ENCODE measurements around the gene H1-8.
"Not testable (repeated sequence)": the region's sequence is repeated elsewhere in the genome, so short reads cannot be mapped to it uniquely, and the experiment has no call there.

H1-8 gene

GRCh38 chr3:129512595-129512994 is 30.4 kb upstream of the H1-8 start:
- DNase-seq (ENCODE audit: low read depth), result no peak
- no peak for TF ChIP-seq CTCF (conservative IDR thresholded peaks at IDR 0.05; ENCODE audit: control insufficient read depth, insufficient read depth, low read depth, low read length)
- no peak overlapping the region for H3K4me3 ChIP-seq (ENCODE audit: control insufficient read depth, low read depth, low read length)

GRCh38 chr3:129513705-129514104 is 29.3 kb upstream of the H1-8 start:
- no peak for TF ChIP-seq CTCF (conservative IDR thresholded peaks at IDR 0.05; ENCODE audit: control insufficient read depth, insufficient read depth, low read depth, low read length)
- no peak for DNase-seq (ENCODE audit: low read depth)
- no peak overlapping the region for H3K4me3 ChIP-seq (ENCODE audit: control insufficient read depth, low read depth, low read length)

GRCh38 chr3:129514110-129514509 is 28.9 kb upstream of the H1-8 start:
- no peak overlapping the region for H3K4me3 ChIP-seq (ENCODE audit: control insufficient read depth, low read depth, low read length)
- no peak for DNase-seq (ENCODE audit: low read depth)
- TF ChIP-seq CTCF (conservative IDR thresholded peaks at IDR 0.05; ENCODE audit: control insufficient read depth, insufficient read depth, low read depth, low read length), result no peak

- no peak for DNase-seq (ENCODE audit: low read depth)
- TF ChIP-seq CTCF (conservative IDR thresholded peaks at IDR 0.05; ENCODE audit: control insufficient read depth, insufficient read depth, low read depth, low read length), result no peak
- H3K4me3 ChIP-seq (ENCODE audit: control insufficient read depth, low read depth, low read length), result no peak overlapping the region
Measured at GRCh38 chr3:129514563-129514962, 28.4 kb upstream of the H1-8 start.

GRCh38 chr3:129515108-129515820 is 27.7 kb upstream of the H1-8 start:
- H3K4me3 ChIP-seq (ENCODE audit: control insufficient read depth, low read depth, low read length); DNase-seq (ENCODE audit: low read depth): not testable (repeated sequence)

- not testable (repeated sequence) for DNase-seq (ENCODE audit: low read depth); H3K4me3 ChIP-seq (ENCODE audit: control insufficient read depth, low read depth, low read length)
Measured at GRCh38 chr3:129515821-129516432, 27.0 kb upstream of the H1-8 start.

GRCh38 chr3:129517516-129517915 is 25.5 kb upstream of the H1-8 start:
- TF ChIP-seq CTCF (conservative IDR thresholded peaks at IDR 0.05; ENCODE audit: control insufficient read depth, insufficient read depth, low read depth, low read length), result no peak
- no peak for DNase-seq (ENCODE audit: low read depth)
- H3K4me3 ChIP-seq (ENCODE audit: control insufficient read depth, low read depth, low read length), result no peak overlapping the region
